Stimulated activated CD8-positive, alpha-beta memory T cell treated with anti-CD3 and anti-CD28 coated beads, Interleukin-4, amount 100 ng/mL, for 1 hour (primary cell): Measurements from ENCODE around the gene SERPINE2.
"Not testable (repeated sequence)": the region's sequence is repeated elsewhere in the genome, so short reads cannot be mapped to it uniquely, and the experiment has no call there.

Experiments
- DNase-seq, 2 donors: peaks; one replicate each; pipeline ENCODE4 v3.0.0-alpha.2; 2020; ENCODE audit warnings: low read depth in 2 of 2, low spot score in 1 of 2

SERPINE2 gene

GRCh38 chr2:224016963-224017362 is 22.1 kb downstream of the SERPINE2 start:
- DNase-seq: no peak

DNA sequence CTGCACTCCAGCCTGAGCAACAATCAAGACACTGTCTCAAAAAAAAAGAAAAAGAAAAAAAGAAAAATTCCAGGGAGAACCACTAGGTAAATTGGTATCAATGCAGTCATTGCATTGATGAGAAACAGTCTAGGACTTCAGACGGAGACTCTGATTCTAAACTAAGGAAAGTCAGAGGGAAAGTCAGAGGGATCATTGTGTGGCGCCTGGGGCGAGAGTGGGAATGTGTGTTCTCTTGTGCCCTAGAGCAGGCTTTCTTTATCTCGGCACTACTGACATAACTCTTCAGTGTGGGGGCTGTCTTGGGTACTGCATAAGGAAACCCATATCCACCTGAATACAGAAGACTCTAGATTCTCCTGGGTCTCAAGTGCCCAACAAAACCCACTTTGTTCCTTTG is 24.8 kb downstream of the SERPINE2 start:
- DNase-seq: no peak

DNA sequence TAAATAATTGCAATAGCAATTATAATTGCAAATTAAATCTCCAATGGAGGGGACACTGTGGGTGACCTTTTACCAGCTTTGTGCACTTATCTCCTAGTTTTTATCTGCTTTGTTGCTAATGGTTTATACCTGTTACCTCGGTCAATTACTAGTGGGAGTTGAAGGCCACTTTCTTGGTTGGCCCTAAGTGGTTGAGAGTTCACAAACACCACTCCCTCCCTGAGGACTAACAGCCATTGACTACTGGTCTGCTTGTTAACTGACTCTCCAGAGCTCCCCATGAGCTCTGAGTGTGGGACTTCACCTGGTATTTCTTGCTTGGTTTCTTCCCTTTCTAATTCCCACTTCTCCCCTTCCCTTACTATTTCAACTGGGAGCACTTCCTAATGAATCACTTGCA is 27.2 kb downstream of the SERPINE2 start:
- DNase-seq: no peak

GRCh38 chr2:224009605-224010315 is 29.3 kb downstream of the SERPINE2 start:
- DNase-seq: no peak

DNA sequence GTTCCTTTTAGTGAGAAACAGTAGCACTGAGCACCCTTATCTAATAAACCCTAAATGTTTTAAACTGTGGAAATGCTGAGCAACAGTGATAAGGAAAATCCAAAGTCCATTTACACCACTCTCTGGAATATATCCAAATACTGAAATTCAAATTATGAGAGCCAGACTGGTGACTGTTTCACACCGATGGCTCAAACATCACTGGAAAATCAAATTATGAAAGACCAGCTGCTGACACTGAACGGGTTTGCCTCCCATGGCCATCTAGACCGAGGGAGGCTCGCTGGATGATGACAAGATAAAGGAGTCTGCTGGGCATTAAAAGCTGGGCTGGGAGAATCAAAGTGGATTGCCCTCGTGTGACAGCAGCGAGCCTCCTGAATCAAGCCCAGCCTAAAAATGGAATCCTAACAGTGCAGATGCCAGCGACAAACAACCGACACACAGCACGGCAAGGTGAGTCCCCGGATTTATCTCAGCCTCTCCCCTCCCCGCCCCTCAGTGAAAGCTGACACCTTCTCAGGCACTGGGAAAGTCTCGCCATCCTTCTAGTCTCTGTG is 30.3 kb downstream of the SERPINE2 start:
- no peak for DNase-seq

DNA sequence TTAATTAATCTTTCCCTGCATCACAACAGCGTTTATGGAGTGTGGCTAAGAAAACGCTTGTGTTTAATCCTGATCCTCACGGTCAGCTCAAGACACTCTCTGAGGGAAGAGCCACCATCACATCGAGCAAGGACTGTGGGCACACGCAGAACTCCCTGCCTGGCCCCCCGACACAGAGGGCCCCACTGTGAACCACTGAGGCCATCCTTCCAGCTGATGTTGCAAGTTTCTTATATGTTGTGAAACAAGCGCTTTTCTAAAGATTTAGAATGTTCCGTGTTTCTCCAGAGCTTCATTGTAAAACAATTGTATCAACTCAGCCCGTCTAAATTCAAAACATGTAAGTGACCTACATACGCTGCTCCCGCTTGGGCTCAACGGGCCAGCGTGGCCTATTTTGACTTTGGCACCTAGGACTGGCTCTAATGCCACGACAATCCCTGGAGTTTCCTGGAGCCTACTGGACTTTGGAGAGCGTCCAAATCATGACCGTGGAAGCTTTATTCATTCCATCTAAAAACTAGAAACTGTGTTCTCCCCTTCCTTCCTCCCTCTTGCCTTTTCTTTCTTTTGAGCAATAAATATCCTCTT is 34.9 kb downstream of the SERPINE2 start:
- no peak for DNase-seq

DNA sequence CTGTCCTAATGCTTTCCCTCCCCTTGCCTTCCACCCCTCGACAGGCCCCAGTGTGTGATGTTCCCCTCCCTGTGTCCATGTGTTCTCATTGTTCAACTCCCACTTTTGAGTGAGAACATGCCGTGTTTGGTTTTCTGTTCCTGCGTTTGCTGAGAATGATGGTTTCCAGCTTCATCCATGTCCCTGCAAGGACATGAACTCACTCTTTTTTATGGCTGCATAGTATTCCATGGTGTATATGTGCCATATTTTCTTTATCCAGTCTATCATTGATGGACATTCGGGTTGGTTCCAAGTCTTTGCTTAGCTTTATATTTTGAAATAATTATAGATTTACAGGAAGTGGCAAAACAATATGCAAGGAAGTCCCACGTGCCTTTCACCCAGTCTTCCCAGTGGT is 38.4 kb downstream of the SERPINE2 start:
- DNase-seq: not testable (repeated sequence)

DNA sequence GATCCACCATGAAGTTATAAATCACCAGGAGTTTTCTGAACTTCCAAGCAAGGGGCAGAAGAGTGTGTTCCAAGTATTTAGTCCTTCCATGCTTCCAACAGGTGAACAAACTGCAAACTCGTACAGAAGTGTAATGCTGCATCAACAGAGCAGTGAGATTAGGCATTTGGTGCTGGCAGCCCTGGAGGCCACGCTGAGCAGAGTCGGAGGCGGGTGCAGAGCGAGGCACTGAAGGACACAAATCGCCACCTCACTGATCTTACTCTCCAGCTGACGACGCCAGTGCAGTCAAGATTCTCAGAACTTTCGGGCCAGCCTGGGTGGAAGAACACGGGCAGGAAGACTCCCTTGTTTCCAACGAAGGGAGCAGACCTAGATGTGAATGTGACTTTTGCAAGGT is 39.2 kb downstream of the SERPINE2 start:
- DNase-seq: no peak

GRCh38 chr2:223998948-223999347 is 40.1 kb downstream of the SERPINE2 start:
- DNase-seq: no peak

DNA sequence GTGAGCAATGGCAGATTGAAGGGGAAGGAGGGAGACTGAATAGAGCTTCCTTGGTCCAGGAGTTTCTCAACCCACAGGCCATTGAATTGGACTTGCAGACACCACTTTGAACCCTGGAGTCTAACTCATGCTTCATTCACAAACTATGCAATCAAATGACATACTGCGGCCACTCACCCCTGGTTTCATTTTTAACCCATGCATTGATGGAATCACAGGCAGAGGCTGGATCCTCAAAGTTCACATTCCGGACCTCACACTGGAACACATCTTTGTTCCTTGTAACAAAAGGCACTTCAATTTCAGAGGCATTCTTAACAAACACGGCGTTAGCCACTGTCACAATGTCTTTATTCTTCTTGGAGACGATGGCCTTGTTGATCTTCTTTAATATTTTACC is 41.1 kb downstream of the SERPINE2 start:
- no peak for DNase-seq

- DNase-seq: no peak
Observed at GRCh38 chr2:223996391-223996790, 42.7 kb downstream of the SERPINE2 start.

- DNase-seq: no peak
Observed at GRCh38 chr2:223995569-223995968, 43.5 kb downstream of the SERPINE2 start.

DNA sequence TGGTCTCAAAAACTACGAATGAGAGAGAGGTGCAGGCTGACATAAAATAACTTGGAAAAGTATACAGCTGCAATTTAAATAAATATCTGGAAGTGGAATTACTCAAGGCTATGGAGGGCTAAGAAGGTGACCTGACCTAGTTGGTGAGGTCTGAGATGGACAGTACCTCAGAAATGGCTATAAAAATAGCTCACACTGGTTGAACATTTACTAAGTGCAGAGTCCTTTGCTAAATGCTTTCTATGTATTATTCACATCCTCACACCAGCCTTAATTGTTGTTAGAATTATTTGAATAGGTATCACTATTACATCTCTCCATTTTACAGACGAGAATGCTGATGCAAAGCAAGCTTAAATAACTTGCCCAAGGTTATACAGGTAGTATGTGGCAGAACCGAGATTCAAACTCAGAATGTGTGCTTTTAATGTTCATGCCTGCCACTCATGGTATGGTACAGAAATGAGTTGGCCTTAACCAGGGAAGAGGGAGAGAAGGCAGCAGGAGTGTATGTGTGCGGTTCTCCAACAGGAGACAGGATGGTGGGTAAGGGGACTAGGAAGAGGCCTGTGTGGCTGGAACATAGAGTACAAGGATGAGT is 44.4 kb downstream of the SERPINE2 start:
- DNase-seq: no peak

DNA sequence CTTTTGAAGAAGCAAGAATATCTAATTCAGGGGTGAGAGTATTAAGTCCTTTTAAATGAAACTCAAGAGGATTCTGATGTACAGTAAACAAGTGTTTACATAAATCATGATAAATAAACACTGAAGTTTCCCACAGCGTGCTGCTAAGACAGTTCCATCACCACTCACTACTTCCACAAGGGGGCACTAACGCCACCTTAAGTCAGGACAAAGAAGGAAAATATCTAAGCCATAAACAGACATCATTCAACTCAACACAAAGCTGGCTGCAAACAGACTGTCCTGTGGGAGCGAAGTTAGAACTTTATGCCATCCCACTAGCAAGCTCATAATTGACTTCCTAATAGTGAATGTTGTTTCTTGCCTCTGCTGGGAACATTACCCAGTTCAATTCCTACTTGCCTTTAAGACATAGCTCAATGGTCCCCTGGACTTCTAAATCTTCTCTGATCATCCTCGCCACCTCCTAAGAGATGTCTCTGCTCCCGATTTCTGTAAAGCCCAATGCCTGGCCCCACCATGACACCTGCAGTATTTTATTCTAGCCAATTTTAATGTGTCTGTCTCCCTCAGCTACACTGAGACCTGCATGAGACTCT is 45.4 kb downstream of the SERPINE2 start:
- DNase-seq: peak; percentile 3 to 35

DNA sequence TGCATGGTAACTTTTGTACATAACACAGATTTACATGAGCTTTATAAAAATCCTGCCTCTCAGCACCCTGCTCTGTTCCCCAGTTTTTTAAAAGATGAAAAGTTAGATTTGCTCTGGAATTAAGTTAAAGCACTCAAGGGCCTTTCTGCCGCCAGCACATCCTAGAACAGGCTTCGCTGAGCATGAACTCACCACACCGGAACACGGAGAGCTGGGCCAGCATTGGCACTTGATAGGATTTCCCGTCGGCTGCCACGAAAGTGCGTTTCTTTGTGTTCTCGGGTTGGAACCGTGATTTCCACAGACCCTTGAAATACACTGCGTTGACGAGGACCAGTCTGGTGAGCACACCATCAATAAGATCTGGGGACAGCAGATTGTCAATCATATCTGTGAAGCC is 47.5 kb downstream of the SERPINE2 start:
- no peak for DNase-seq

- DNase-seq: no peak
Observed at GRCh38 chr2:223989856-223990232, 49.2 kb downstream of the SERPINE2 start.

DNA sequence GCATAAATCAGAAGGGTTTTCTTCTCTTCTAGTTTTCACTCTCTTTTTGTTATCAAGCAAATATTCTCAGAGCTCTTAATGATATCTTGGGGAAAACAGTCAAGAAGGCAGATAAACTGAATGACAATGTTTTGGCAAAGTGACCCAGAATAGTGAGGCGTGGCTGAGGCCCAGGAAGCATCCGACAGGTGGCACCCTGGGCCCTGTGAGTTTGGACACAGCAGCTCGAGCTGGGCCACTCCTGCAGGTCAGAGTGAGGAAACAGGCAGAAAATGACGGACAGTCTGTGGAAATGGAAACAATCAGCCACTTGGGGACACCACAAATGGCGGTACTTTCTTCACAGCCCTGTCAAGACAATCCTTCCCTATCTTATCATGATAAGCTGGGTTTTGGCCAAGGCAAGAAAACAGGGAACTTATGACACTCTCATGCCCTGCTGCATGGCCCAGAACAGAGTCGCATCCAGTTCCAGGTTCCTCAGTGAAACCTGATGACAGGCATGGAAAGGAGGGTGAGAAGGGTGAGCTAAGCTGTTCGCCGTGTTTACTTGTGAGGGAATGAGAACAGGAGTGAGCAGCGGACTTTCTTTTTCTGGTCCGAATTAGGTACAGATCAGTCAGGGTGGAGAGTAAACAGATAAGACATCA is 49.8 kb downstream of the SERPINE2 start:
- no peak for DNase-seq

- no peak for DNase-seq
Observed at GRCh38 chr2:223981241-223981640, 57.8 kb downstream of the SERPINE2 start.

- DNase-seq: no peak
Observed at GRCh38 chr2:223980803-223981202, 58.3 kb downstream of the SERPINE2 start.

- DNase-seq: no peak
Observed at GRCh38 chr2:223980397-223980735, 58.7 kb downstream of the SERPINE2 start.

DNA sequence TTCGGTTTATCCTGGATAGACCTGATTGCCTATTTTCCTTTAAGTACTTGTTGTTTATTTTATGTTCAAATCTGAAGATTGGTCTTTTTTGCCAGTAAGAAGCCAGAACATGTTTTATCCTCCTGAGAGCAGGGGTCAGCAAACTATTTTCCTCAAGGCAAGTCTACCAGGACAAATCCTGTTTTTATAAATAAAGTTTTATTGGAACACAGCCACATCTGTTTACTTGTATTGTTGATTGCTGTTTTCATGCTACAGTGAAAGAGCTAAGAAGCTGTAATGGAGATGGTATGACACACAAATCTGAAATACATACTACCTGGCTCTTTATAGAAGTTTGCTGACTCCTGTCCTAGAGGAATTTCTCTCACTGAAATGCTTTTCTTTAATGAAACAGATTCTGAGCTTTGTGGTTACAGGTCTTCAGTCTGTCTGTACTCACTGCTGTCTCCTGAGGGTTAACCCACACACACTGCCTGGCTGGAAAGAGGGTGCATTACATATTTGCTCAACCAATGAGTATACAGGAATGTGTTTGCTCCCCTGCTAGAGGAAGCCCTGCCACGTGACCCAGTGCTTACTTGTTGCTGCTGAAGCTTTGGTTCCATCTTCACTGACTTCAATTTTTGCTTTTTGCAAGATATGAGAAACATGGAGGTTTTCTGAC is 59.2 kb downstream of the SERPINE2 start:
- no peak for DNase-seq
